Urothelium cell line (cell line): ENCODE results near the gene NOS2.
"Not testable (repeated sequence)": the region's sequence is repeated elsewhere in the genome, so short reads cannot be mapped to it uniquely, and the experiment has no call there.

ENCODE experiments used
- DNase-seq: peaks from one replicate; pipeline ENCODE4 v3.0.0; 2011; ENCODE audit warnings: low spot score, mixed read lengths
- FAIRE-seq: peaks from 2 replicates; lab custom pipeline; 2011; peaks lifted over from hg19 to GRCh38; lab: Jason Lieb, UNC

Gene NOS2

GRCh38 chr17:27800522-27800921, at the start of gene NOS2:
TSS of gene NOS2 (minus strand) at chr17:27800529. CDS start at chr17:27798809, 1,720 bp downstream.
- no peak for DNase-seq

GRCh38 chr17:27849474-27850185, 49.3 kb upstream of the NOS2 start:
- no peak for FAIRE-seq
- DNase-seq, result no peak

More at GRCh38 chr17:27800522-27800921, at the start of gene NOS2:
- FAIRE-seq, result no peak

GRCh38 chr17:27848931-27849330, 48.6 kb upstream of the NOS2 start:
- no peak for DNase-seq
- no peak for FAIRE-seq

GRCh38 chr17:27846808-27847307, 46.5 kb upstream of the NOS2 start:
- DNase-seq, FAIRE-seq: not testable (repeated sequence)

- FAIRE-seq, result no peak
- no peak for DNase-seq
Observed at GRCh38 chr17:27846042-27846655, 45.8 kb upstream of the NOS2 start.

- FAIRE-seq (no peak), DNase-seq (no peak)
Observed at GRCh38 chr17:27845264-27846041, 45.1 kb upstream of the NOS2 start.

- DNase-seq (no peak), FAIRE-seq (no peak)
Observed at GRCh38 chr17:27840688-27841087, 40.4 kb upstream of the NOS2 start.

GRCh38 chr17:27840406-27840678, 40.0 kb upstream of the NOS2 start:
- not testable (repeated sequence) for DNase-seq, FAIRE-seq

GRCh38 chr17:27839571-27840405, 39.5 kb upstream of the NOS2 start:
- DNase-seq, result not testable (repeated sequence)
- FAIRE-seq, result peak; percentile 40

- DNase-seq, FAIRE-seq: not testable (repeated sequence)
Observed at GRCh38 chr17:27838607-27839006, 38.3 kb upstream of the NOS2 start.

GRCh38 chr17:27837769-27838168, 37.4 kb upstream of the NOS2 start:
- DNase-seq, result not testable (repeated sequence)
- FAIRE-seq, result peak; percentile 90

GRCh38 chr17:27836651-27837050, 36.3 kb upstream of the NOS2 start:
- DNase-seq (no peak), FAIRE-seq (no peak)

- no peak for FAIRE-seq
- no peak for DNase-seq
Observed at GRCh38 chr17:27834571-27834970, 34.2 kb upstream of the NOS2 start.

GRCh38 chr17:27832831-27833230, 32.5 kb upstream of the NOS2 start:
- no peak for DNase-seq
- FAIRE-seq, result no peak

GRCh38 chr17:27829888-27830287, 29.6 kb upstream of the NOS2 start:
- not testable (repeated sequence) for DNase-seq
- FAIRE-seq, result peak; percentile 32

- not testable (repeated sequence) for DNase-seq
- FAIRE-seq, result peak; percentile 50
Observed at GRCh38 chr17:27829143-27829711, 28.9 kb upstream of the NOS2 start.

- FAIRE-seq (no peak), DNase-seq (no peak)
Observed at GRCh38 chr17:27825459-27825858, 25.1 kb upstream of the NOS2 start.

GRCh38 chr17:27824745-27825144, 24.4 kb upstream of the NOS2 start:
- DNase-seq, result no peak
- FAIRE-seq, result no peak

GRCh38 chr17:27824176-27824715, 23.9 kb upstream of the NOS2 start:
- FAIRE-seq (no peak), DNase-seq (no peak)

- FAIRE-seq, DNase-seq: not testable (repeated sequence)
Observed at GRCh38 chr17:27822108-27822507, 21.8 kb upstream of the NOS2 start.
